ENCODE measurements around the gene PRPSAP2. TPM values are rescaled to one million over a fixed set of nuclear protein-coding genes. Genes with fewer than 3 reads are reported as not detected.
A peak's percentile ranks its signal among the peaks of the same experiment; 100 is the strongest.

The PRPSAP2 gene
- total and polyA plus RNA-seq, 2 donors (not counting 1 experiment from before 2014, with no cell fraction given), result 27.1 to 58.8 TPM

GRCh38 chr17:18851201-18851600, 6.7 kb upstream of the PRPSAP2 start:
- no peak overlapping the region for H3K27ac ChIP-seq (ENCODE audit: low read length in 2 of 2)
- H3K4me2 ChIP-seq (replicated peaks; ENCODE audit: low read depth, low read length, poor library complexity, severe bottlenecking), result no peak overlapping the region
- H3K27ac Mint-ChIP-seq, result no peak overlapping the region
- H3K27me3 Mint-ChIP-seq, result no peaks in the 10 kb centered on the region
- H3K9ac ChIP-seq (ENCODE audit: low read length), result no peak overlapping the region
- DNase-seq (no peak), ATAC-seq (ENCODE audit: low read depth) (no peak)
- TF ChIP-seq CTCF (IDR thresholded peaks at IDR 0.05) (no peak), EZH2 (IDR thresholded peaks at IDR 0.05; ENCODE audit: borderline replicate concordance, insufficient read depth, low read depth, low read length, poor library complexity, severe bottlenecking) (no peak)
- POLR2A ChIA-PET, result no interaction called here
- no peaks in the 10 kb centered on the region for H3K36me3 ChIP-seq (replicated peaks in 1 of 2; ENCODE audit: control extremely low read depth in 1 of 2, control insufficient read depth in 1 of 2, extremely low read depth in 1 of 2, insufficient read depth in 2 of 2, low read length in 1 of 2)
- no peaks in the 10 kb centered on the region for H3K9me3 ChIP-seq (ENCODE audit: control extremely low read depth in 1 of 3, control insufficient read depth in 2 of 3, insufficient read depth in 1 of 3, low read length in 2 of 3)
- no peaks in the 10 kb centered on the region for H3K27me3 ChIP-seq (replicated peaks in 1 of 4; ENCODE audit: control extremely low read depth in 1 of 4, control insufficient read depth in 3 of 4, insufficient read depth in 4 of 4, low read length in 3 of 4)
- H3K9me3 Mint-ChIP-seq (ENCODE audit: insufficient read depth), result no peaks in the 10 kb centered on the region
- CTCF ChIA-PET, result no interaction called here
- H3K4me1 Mint-ChIP-seq, result peaks cover 16% of the 10 kb centered on the region
- no peak overlapping the region for H2AFZ ChIP-seq (ENCODE audit: insufficient read depth, low read depth, low read length, poor library complexity, severe bottlenecking)
- intact Hi-C loops (cut with micrococcal nuclease), result loop anchor here (10.0 kb wide), 2 partner anchors 54 to 524 kb away; partner anchors contain the start of gene MAPK7
- H3K4me3 Mint-ChIP-seq, result no peak overlapping the region
- H3K79me2 ChIP-seq (ENCODE audit: control insufficient read depth, insufficient read depth, low read length), result peaks cover 5% of the 10 kb centered on the region
- no peak overlapping the region for H3K4me3 ChIP-seq (ENCODE audit: control extremely low read depth in 1 of 5, extremely low read depth in 1 of 5, insufficient read depth in 1 of 5, low read depth in 2 of 5, low read length in 4 of 5)
- H3K4me1 ChIP-seq (ENCODE audit: control insufficient read depth in 2 of 2, insufficient read depth in 2 of 2, low read length in 2 of 2), result peaks cover 4 to 9% of the 10 kb centered on the region in 2 donors
- H4K20me1 ChIP-seq (ENCODE audit: control insufficient read depth, insufficient read depth, low read length, poor library complexity, severe bottlenecking), result no peaks in the 10 kb centered on the region
- WGBS (ENCODE audit: insufficient coverage), result 100% methylated on average over 1 of the region's 3 CpGs

GRCh38 chr17:18854956-18855355, 3.0 kb upstream of the PRPSAP2 start:
- no peak overlapping the region for H3K27ac Mint-ChIP-seq
- POLR2A ChIA-PET, result interaction anchor here (0.6 kb wide), 1 partner anchor 1618 kb away, joined by 3 read pairs; no protein-coding TSS in a partner anchor

More at GRCh38 chr17:18854956-18855355, 3.0 kb upstream of the PRPSAP2 start:
- Mint-ChIP-seq H3K4me3 (peak overlapping the region; percentile 74), H3K9me3 (ENCODE audit: insufficient read depth) (no peaks in the 10 kb centered on the region), H3K4me1 (peaks cover 36% of the 10 kb centered on the region), H3K27me3 (no peaks in the 10 kb centered on the region)
- no peak overlapping the region for H3K4me3 ChIP-seq (ENCODE audit: control extremely low read depth in 1 of 5, extremely low read depth in 1 of 5, insufficient read depth in 1 of 5, low read depth in 2 of 5, low read length in 4 of 5)
- no peak overlapping the region for H2AFZ ChIP-seq (ENCODE audit: insufficient read depth, low read depth, low read length, poor library complexity, severe bottlenecking)
- WGBS (ENCODE audit: insufficient coverage), result 97% methylated on average over 5 of the region's 7 CpGs
- DNase-seq (no peak), ATAC-seq (ENCODE audit: low read depth) (no peak)
- no peak overlapping the region for H3K9ac ChIP-seq (ENCODE audit: low read length)
- no peaks in the 10 kb centered on the region for H3K9me3 ChIP-seq (ENCODE audit: control extremely low read depth in 1 of 3, control insufficient read depth in 2 of 3, insufficient read depth in 1 of 3, low read length in 2 of 3)
- CTCF ChIA-PET, result no interaction called here
- H3K79me2 ChIP-seq (ENCODE audit: control insufficient read depth, insufficient read depth, low read length), result peaks cover 39% of the 10 kb centered on the region
- no peaks in the 10 kb centered on the region for H3K36me3 ChIP-seq (replicated peaks in 1 of 2; ENCODE audit: control extremely low read depth in 1 of 2, control insufficient read depth in 1 of 2, extremely low read depth in 1 of 2, insufficient read depth in 2 of 2, low read length in 1 of 2)
- TF ChIP-seq EZH2 (IDR thresholded peaks at IDR 0.05; ENCODE audit: borderline replicate concordance, insufficient read depth, low read depth, low read length, poor library complexity, severe bottlenecking) (no peak), CTCF (IDR thresholded peaks at IDR 0.05) (no peak)
- no peak overlapping the region for H3K4me2 ChIP-seq (replicated peaks; ENCODE audit: low read depth, low read length, poor library complexity, severe bottlenecking)
- intact Hi-C loops (cut with micrococcal nuclease), result loop anchor here (10.0 kb wide), 2 partner anchors 50 to 520 kb away; partner anchors contain the start of gene MAPK7
- no peaks in the 10 kb centered on the region for H4K20me1 ChIP-seq (ENCODE audit: control insufficient read depth, insufficient read depth, low read length, poor library complexity, severe bottlenecking)
- peaks cover 25 to 40% of the 10 kb centered on the region in 2 donors for H3K4me1 ChIP-seq (ENCODE audit: control insufficient read depth in 2 of 2, insufficient read depth in 2 of 2, low read length in 2 of 2)
- H3K27ac ChIP-seq (ENCODE audit: low read length in 2 of 2), result no peak overlapping the region
- H3K27me3 ChIP-seq (replicated peaks in 1 of 4; ENCODE audit: control extremely low read depth in 1 of 4, control insufficient read depth in 3 of 4, insufficient read depth in 4 of 4, low read length in 3 of 4), result no peaks in the 10 kb centered on the region

Data from B cell (primary cell).